22Rv1 (cell line): ENCODE measurements around the gene VPS33A.

Source experiments
- H3K27ac ChIP-seq: fragments of 450-650 bp; 2 replicates; pipeline ENCODE4 v1.5.1; 2017
- ZFX ChIP-seq: fragments of 450-650 bp; IDR thresholded peaks from 2 replicates; pipeline ENCODE4 v1.6.1; 2017; ENCODE audit warnings: antibody characterized with exemption, borderline replicate concordance
- TF ChIP-seq, protein P1 (sequence below): fragments of 450-650 bp; IDR thresholded peaks from 2 replicates; pipeline ENCODE4 v1.5.1; 2017; ENCODE audit warnings: mild to moderate bottlenecking

The VPS33A gene

DNA sequence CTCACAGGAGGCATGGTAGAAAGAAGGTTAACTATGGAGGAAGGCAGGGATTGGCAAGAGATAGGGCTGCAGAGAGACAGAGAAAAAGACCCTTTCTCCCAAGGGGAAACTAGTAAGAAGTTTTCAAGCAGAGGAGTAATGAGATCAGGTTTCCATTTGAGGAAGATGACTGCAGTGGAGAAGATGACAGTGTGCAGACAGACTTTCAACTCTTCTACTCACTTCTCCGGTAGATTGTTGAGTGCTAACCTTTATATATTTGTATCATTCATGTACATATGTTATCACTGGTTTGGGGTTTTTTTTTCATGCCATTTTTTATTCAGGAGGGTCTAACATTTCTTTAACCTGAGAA, 68.7 kb downstream of the VPS33A start:
- H3K27ac ChIP-seq: no peak overlapping the region
- no peak for TF ChIP-seq ZFX
- TF ChIP-seq, protein P1, sequence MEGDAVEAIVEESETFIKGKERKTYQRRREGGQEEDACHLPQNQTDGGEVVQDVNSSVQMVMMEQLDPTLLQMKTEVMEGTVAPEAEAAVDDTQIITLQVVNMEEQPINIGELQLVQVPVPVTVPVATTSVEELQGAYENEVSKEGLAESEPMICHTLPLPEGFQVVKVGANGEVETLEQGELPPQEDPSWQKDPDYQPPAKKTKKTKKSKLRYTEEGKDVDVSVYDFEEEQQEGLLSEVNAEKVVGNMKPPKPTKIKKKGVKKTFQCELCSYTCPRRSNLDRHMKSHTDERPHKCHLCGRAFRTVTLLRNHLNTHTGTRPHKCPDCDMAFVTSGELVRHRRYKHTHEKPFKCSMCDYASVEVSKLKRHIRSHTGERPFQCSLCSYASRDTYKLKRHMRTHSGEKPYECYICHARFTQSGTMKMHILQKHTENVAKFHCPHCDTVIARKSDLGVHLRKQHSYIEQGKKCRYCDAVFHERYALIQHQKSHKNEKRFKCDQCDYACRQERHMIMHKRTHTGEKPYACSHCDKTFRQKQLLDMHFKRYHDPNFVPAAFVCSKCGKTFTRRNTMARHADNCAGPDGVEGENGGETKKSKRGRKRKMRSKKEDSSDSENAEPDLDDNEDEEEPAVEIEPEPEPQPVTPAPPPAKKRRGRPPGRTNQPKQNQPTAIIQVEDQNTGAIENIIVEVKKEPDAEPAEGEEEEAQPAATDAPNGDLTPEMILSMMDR: no peak

DNA sequence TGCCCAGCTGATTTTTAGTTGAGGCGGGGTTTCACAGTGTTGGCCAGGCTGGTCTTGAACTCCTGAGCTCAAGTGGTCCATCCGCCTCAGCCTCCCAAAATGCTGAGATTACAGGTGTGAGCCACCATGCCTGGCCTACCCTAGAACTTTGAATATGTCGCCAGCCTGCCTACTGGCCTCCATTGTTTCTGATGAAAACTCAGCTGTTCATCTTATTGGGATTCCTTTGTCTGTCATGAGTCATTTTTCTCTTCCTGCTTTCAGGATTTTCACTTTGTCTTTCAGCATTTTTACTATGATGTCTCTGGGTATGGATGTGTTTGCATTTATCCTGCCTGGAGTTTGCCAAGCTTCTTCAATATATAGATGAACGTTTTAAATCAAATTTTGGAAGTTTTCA, 70.9 kb downstream of the VPS33A start:
- no peak overlapping the region for H3K27ac ChIP-seq
- TF ChIP-seq, protein P1: no peak
- TF ChIP-seq ZFX: no peak

DNA sequence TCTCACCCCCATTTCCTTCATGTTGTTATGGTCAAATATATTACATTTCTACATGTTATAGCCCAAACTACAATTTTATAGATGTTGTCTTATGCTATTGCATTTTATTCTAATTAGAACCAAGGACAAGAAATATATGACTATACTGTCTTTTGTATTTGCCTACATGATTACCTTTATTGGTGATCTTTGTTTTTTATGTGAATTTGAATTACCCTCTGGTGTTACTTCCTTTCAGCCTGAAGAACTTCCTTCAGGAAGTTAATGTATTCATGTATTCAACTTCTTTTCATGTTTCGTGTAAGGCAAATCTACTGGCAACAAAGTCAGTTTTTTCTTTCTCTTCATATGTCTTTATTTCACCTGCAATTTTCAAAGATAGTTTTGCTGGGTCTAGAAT, 71.5 kb downstream of the VPS33A start:
- TF ChIP-seq, protein P1: no peak
- no peak for TF ChIP-seq ZFX

DNA sequence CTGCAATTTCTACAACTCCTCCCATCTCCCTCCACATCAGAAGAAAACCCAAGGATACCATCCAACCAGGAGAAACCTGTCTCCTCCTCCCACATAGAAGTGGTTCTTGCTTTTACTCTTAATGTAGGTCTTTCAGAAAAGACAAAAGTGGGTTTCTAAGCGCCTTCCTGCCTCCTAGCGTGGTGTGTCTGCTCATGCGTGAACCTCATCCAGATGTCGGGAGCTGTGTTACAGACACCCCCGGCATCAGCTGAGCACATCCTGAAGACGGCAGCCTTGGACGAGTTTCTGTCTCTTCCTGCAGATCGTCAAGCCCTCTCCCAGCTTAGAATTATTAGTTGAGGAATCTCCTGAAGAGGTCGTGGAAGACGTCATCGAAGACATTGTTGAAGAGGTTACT, 73.9 kb downstream of the VPS33A start:
- TF ChIP-seq, protein P1: no peak
- TF ChIP-seq ZFX: no peak
- no peak overlapping the region for H3K27ac ChIP-seq

More for the DNA sequence above, 71.5 kb downstream of the VPS33A start:
- H3K27ac ChIP-seq: no peak overlapping the region

DNA sequence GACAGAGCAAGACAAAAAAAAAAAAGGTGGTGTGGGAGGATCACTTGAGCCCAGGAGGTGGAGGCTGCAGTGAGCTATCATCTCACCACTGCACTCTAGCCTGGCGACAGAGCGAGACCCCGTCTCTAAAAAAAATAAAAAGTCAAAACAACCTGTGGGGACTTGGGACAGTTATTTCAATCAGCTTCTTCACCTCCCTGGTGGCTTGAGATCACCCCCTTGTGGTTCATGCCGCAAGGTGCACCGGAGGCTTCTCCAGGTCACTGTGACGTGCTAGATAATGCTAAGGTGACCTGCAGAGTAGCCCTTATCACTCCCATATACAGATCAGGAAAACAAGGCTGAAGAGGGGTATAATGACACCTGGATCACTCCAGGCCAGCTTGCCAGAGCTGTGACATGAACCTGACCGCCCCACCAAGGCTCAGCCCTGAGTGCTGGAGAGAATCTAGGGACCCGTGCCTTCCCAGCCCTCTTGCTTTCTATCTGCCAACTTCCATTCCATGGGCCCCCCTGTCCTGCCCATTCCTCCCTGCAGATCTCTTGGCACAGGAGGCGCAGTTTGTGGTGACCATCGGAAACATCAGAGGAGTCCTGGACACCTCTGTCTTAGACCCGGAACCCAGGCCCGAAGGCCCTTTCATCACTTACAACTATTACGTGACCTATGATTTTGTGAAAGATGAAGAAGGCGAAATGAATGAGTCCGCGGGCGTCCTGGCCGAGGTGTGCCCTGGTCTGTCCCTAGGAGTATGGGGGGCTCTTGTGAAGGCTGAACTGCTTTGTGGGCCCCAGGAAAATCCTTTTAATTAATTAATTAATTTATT, 75.2 kb downstream of the VPS33A start:
- no peak overlapping the region for H3K27ac ChIP-seq
- TF ChIP-seq, protein P1: peak; percentile 97
- TF ChIP-seq ZFX: no peak

DNA sequence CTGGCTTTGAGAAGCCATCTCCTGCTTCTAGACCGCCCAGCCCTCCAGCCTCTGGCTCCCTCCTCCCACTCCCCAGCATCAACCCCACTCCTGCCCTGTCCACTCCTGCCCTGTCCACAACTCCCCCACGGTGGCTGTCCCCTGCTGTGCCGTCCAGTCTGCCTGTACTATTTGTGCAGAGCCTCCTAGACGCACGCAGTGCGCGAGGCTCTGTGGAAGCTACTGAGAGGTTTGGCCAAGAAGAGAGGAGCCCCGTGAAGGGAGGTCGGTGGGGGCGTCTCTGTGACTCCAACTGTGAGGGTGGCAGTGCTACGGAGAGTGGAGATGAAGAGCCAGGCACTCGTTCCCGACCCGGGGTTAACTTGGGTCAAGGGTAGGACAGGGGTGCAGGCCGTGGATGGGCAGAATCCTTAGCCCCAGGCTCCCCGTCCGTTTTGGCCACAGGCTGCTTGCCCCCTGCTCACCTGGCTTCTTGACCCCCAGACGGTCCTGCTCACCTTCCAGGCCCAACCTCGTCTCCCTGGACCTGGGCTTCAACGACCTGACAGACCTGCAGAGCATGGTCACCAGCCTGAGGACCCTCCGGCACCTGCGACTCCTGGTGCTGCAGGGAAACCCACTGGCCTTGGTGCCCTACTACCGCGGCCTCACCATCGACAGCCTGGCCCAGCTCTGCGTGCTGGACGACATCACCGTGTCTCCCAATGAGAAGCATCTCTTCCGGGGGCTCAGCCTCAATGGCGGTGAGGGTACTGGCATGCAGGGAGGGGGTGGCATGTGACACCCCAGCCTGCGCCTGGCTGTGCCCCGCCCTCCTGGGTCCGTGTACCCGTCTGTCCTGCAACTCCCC, 76.4 kb downstream of the VPS33A start:
- TF ChIP-seq ZFX: no peak
- TF ChIP-seq, protein P1: no peak
- no peak overlapping the region for H3K27ac ChIP-seq

DNA sequence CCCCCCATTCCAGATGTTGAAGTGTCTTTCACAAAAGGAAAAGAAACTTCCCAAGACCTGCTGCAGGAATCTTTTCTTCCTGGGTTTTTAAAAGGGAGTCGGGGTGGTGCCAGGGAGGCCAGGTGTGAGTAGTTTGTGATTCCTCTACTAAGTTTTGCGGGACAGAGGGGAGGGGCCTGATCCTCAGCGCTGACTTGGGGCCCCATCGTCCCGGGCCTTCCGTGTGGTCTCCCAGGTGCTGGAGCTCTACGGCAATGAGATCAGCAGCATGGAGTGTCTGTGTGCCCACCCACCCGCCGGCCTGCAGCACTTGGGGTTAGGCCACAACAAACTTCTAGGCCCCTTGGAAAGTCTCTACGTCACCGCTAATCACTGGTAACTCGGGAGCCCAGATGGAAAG, 78.8 kb downstream of the VPS33A start:
- TF ChIP-seq, protein P1: no peak
- TF ChIP-seq ZFX: no peak
- no peak overlapping the region for H3K27ac ChIP-seq
